ENCODE results near the gene CDH12. TPM values are rescaled to one million over a fixed set of nuclear protein-coding genes. Genes with fewer than 3 reads are reported as not detected.

The CDH12 gene
- total RNA-seq, 1 experiment from 2014 or later, result not detected

GRCh38 chr5:22896152-22896551 lies 43.0 kb upstream of the CDH12 start:
- H3K79me2 ChIP-seq (ENCODE audit: insufficient read depth, low read length), result no peaks in the 10 kb centered on the region
- no peaks in the 10 kb centered on the region for H4K20me1 ChIP-seq (ENCODE audit: insufficient read depth)
- ChIA-PET RAD21 (ENCODE audit: low non-redundant PET in 1 of 2, low total read pairs in 2 of 2, uncharacterized antibody in 2 of 2, unreplicated experiment in 2 of 2) (no interaction called here), POLR2A (no interaction called here), CTCF (no interaction called here)
- TF ChIP-seq EZH2phosphoT487 (IDR thresholded peaks at IDR 0.05; ENCODE audit: borderline replicate concordance) (no peak), TCF7L2 (IDR thresholded peaks at IDR 0.05; ENCODE audit: borderline replicate concordance, extremely low read depth, insufficient read depth, insufficient read length) (no peak), ZBTB33 (IDR thresholded peaks at IDR 0.05; ENCODE audit: extremely low read depth, insufficient replicate concordance, low read length) (no peak)
- no peaks in the 10 kb centered on the region for H3K27me3 ChIP-seq (ENCODE audit: insufficient read depth, low read length)
- no peaks in the 10 kb centered on the region for H3K9me2 ChIP-seq (ENCODE audit: insufficient read depth)
- no peaks in the 10 kb centered on the region for H3K36me3 ChIP-seq (ENCODE audit: control insufficient read depth in 1 of 2, insufficient read depth in 2 of 2, low read length in 2 of 2)
- peaks cover 3 to 13% of the 10 kb centered on the region in 2 experiments; a peak in 2 of 4 replicates for H3K9me3 ChIP-seq (ENCODE audit: control insufficient read depth in 1 of 2, insufficient read depth in 1 of 2, low read depth in 1 of 2, low read length in 2 of 2)
- no peak overlapping the region for H3K27ac ChIP-seq (ENCODE audit: low read depth, low read length)
- H3K4me2 ChIP-seq (ENCODE audit: low read length), result no peak overlapping the region
- no peak for DNase-seq (ENCODE audit: low read depth, low spot score)
- H2AFZ ChIP-seq (ENCODE audit: low read depth, low read length, poor library complexity, severe bottlenecking), result no peak overlapping the region
- H3K9ac ChIP-seq (ENCODE audit: low read length), result no peak overlapping the region
- H3K4me3 ChIP-seq (replicated peaks in 1 of 2; ENCODE audit: low read depth in 1 of 2, low read length in 2 of 2), result no peak overlapping the region
- BruUV-seq (replicated peaks), result no TSS peak
- no peaks in the 10 kb centered on the region; a peak in 1 of 4 replicates for H3K4me1 ChIP-seq (ENCODE audit: control insufficient read depth in 1 of 2, insufficient read depth in 2 of 2, low read length in 2 of 2)
- ATAC-seq, result no peak
- intact Hi-C loops (cut with micrococcal nuclease), result no loop called here

- no peak overlapping the region for H3K27ac ChIP-seq (ENCODE audit: low read depth, low read length)
- ChIA-PET CTCF (no interaction called here), RAD21 (ENCODE audit: low non-redundant PET in 1 of 2, low total read pairs in 2 of 2, uncharacterized antibody in 2 of 2, unreplicated experiment in 2 of 2) (no interaction called here), POLR2A (no interaction called here)
- intact Hi-C loops (cut with micrococcal nuclease), result no loop called here
- H3K9me2 ChIP-seq (ENCODE audit: insufficient read depth), result no peaks in the 10 kb centered on the region
- no peak overlapping the region for H3K9ac ChIP-seq (ENCODE audit: low read length)
- no peak overlapping the region for H3K4me3 ChIP-seq (replicated peaks in 1 of 2; ENCODE audit: low read depth in 1 of 2, low read length in 2 of 2)
- no peak overlapping the region for H2AFZ ChIP-seq (ENCODE audit: low read depth, low read length, poor library complexity, severe bottlenecking)
- H3K4me2 ChIP-seq (ENCODE audit: low read length), result no peak overlapping the region
- H3K36me3 ChIP-seq (ENCODE audit: control insufficient read depth in 1 of 2, insufficient read depth in 2 of 2, low read length in 2 of 2), result no peaks in the 10 kb centered on the region
- DNase-seq (ENCODE audit: low read depth, low spot score) (no peak), ATAC-seq (no peak)
- BruUV-seq (replicated peaks), result no TSS peak
- no peaks in the 10 kb centered on the region; a peak in 1 of 4 replicates for H3K4me1 ChIP-seq (ENCODE audit: control insufficient read depth in 1 of 2, insufficient read depth in 2 of 2, low read length in 2 of 2)
- no peaks in the 10 kb centered on the region for H3K27me3 ChIP-seq (ENCODE audit: insufficient read depth, low read length)
- no peaks in the 10 kb centered on the region for H4K20me1 ChIP-seq (ENCODE audit: insufficient read depth)
- no peaks in the 10 kb centered on the region for H3K79me2 ChIP-seq (ENCODE audit: insufficient read depth, low read length)
- TF ChIP-seq EGR1 (IDR thresholded peaks at IDR 0.05; ENCODE audit: low read depth) (no peak), POLR2A (IDR thresholded peaks at IDR 0.05; ENCODE audit: borderline replicate concordance, extremely low read depth, insufficient read depth, insufficient read length) (no peak), SRF (IDR thresholded peaks at IDR 0.05; ENCODE audit: low read depth) (no peak)
- peaks cover 2 to 8% of the 10 kb centered on the region in 2 experiments; a peak in 2 of 4 replicates for H3K9me3 ChIP-seq (ENCODE audit: control insufficient read depth in 1 of 2, insufficient read depth in 1 of 2, low read depth in 1 of 2, low read length in 2 of 2)
Measured at GRCh38 chr5:22892441-22892840, 39.3 kb upstream of the CDH12 start.
